Ascending aorta (tissue), 2 donors: ENCODE measurements around the gene NHEJ1. TPM values are rescaled to one million over a fixed set of nuclear protein-coding genes. Genes with fewer than 3 reads are reported as not detected.
"Not testable (repeated sequence)": the region's sequence is repeated elsewhere in the genome, so short reads cannot be mapped to it uniquely, and the experiment has no call there.

Source experiments
- DNase-seq, 2 donors: peaks; one replicate each; pipeline ENCODE4 v3.0.0-alpha.2; 2019; ENCODE audit warnings: low spot score in 2 of 2
- H3K27ac ChIP-seq, 2 donors: fragments of 200-600 bp; sonication (generic); one replicate each; pipeline ENCODE4 v1.5.1; 2016 to 2017; ENCODE audit warnings: mild to moderate bottlenecking in 1 of 2
- H3K27me3 ChIP-seq: fragments of 200-600 bp; sonication (generic); one replicate; pipeline ENCODE4 v1.5.1; 2017
- H3K36me3 ChIP-seq, 2 donors: fragments of 200-600 bp; sonication (generic); one replicate each; pipeline ENCODE4 v1.5.1; 2016
- H3K4me1 ChIP-seq, 2 donors: fragments of 200-600 bp; sonication (generic); one replicate each; pipeline ENCODE4 v1.5.1; 2016 to 2017; ENCODE audit warnings: mild to moderate bottlenecking in 1 of 2
- H3K4me3 ChIP-seq, 2 donors: fragments of 200-600 bp; sonication (generic); one replicate each; pipeline ENCODE4 v1.5.1; 2016 to 2017; ENCODE audit warnings: mild to moderate bottlenecking in 1 of 2
- H3K9me3 ChIP-seq, 2 donors: fragments of 200-600 bp; sonication (generic); one replicate each; pipeline ENCODE4 v1.5.1; 2016
- CTCF ChIP-seq, 3 experiments: fragments of 200-600 bp in 2 of 3; fragments of 450-650 bp in 1 of 3; sonication (generic) in 2 of 3; IDR thresholded peaks; one replicate each; pipeline ENCODE4 v1.5.1; 2016 to 2019; ENCODE audit warnings: antibody characterized with exemption in 3 of 3, mild to moderate bottlenecking in 1 of 3, moderate library complexity in 1 of 3
- intact Hi-C: fragments of 100-400 bp; cut with DNase I; formaldehyde crosslinking; loops from one replicate; pipeline ENCODE4 v1.15.1; 2023
- total RNA-seq: library from RNA; depleted of rRNA; stranded (reverse); fragments of >200 nt; gene quantifications from one replicate; pipeline ENCODE4 v1.1.0, GENCODE V29; 2016

NHEJ1 gene
- total RNA-seq, 1 donor from 2014 or later = 21.6 TPM

GRCh38 chr2:219206328-219207133, 45.9 kb upstream of the NHEJ1 start, which contains the start of gene ZFAND2B:
TSS of gene ZFAND2B (plus strand) at chr2:219206782. CDS start at chr2:219206988, 206 bp downstream.
- TF ChIP-seq CTCF (IDR thresholded peaks at IDR 0.05) = peak; percentile 9 to 34 (median 17)
- Histone ChIP-seq H3K27me3 (no peaks in the 10 kb centered on the region), H3K4me3 (peak within 1 kb of the TSS; percentile 86 to 90), H3K36me3 (peaks cover 22 to 23% of the 10 kb centered on the region in 2 donors), H3K27ac (peak within 1 kb of the TSS; percentile 91 to 99), H3K9me3 (no peaks in the 10 kb centered on the region), H3K4me1 (peaks cover 0 to 6% of the 10 kb centered on the region in 2 donors)
- intact Hi-C loops = loop anchor here (1.0 to 2.0 kb wide), 7 partner anchors 12 to 182 kb away; partner anchors contain the start of genes ABCB6, ANKZF1, ATG9A and DNAJB2
- peak; percentile 83 to 97 for DNase-seq

GRCh38 chr2:219205981-219206327, 45.3 kb upstream of the NHEJ1 start:
- no peak for TF ChIP-seq CTCF (IDR thresholded peaks at IDR 0.05)
- peak overlapping the region; percentile 86 to 90 for H3K4me3 ChIP-seq
- H3K4me1 ChIP-seq = peaks cover 0 to 6% of the 10 kb centered on the region in 2 donors
- H3K27ac ChIP-seq = peak overlapping the region; percentile 91 to 99
- intact Hi-C loops = loop anchor here (1.0 to 2.0 kb wide), 6 partner anchors 23 to 183 kb away; partner anchors contain the start of genes ANKZF1, ATG9A, DNAJB2 and NHEJ1
- H3K27me3 ChIP-seq = no peaks in the 10 kb centered on the region
- peaks cover 22 to 23% of the 10 kb centered on the region in 2 donors for H3K36me3 ChIP-seq
- no peaks in the 10 kb centered on the region for H3K9me3 ChIP-seq
- DNase-seq = no peak

GRCh38 chr2:219205165-219205538, 44.5 kb upstream of the NHEJ1 start:
- H3K4me1 ChIP-seq = peaks cover 0 to 6% of the 10 kb centered on the region in 2 donors
- no peak for TF ChIP-seq CTCF (IDR thresholded peaks at IDR 0.05)
- H3K9me3 ChIP-seq = no peaks in the 10 kb centered on the region
- H3K27ac ChIP-seq = no peak overlapping the region
- peaks cover 15 to 18% of the 10 kb centered on the region in 2 donors for H3K36me3 ChIP-seq
- peak in 1 of 2 donors; percentile 31 for DNase-seq
- intact Hi-C loops = no loop called here
- no peaks in the 10 kb centered on the region for H3K27me3 ChIP-seq
- H3K4me3 ChIP-seq = no peak overlapping the region

GRCh38 chr2:219204425-219205164, 44.0 kb upstream of the NHEJ1 start:
- peaks cover 0 to 6% of the 10 kb centered on the region in 2 donors for H3K4me1 ChIP-seq
- peak in 1 of 2 donors; percentile 55 for DNase-seq
- peaks cover 13 to 15% of the 10 kb centered on the region in 2 donors for H3K36me3 ChIP-seq
- intact Hi-C loops = no loop called here
- no peaks in the 10 kb centered on the region for H3K9me3 ChIP-seq
- no peak for TF ChIP-seq CTCF (IDR thresholded peaks at IDR 0.05)
- no peaks in the 10 kb centered on the region for H3K27me3 ChIP-seq
- no peak overlapping the region for H3K4me3 ChIP-seq
- no peak overlapping the region for H3K27ac ChIP-seq

- H3K9me3 ChIP-seq, H3K36me3 ChIP-seq, H3K27me3 ChIP-seq, intact Hi-C loops, H3K4me1 ChIP-seq, H3K4me3 ChIP-seq, H3K27ac ChIP-seq: not testable (repeated sequence)
- peak in 1 of 2 donors; percentile 11 for DNase-seq
These were observed 40.7 kb upstream of the NHEJ1 start for GRCh38 chr2:219201331-219201730.

- peak in 1 of 2 donors; percentile 40 for DNase-seq
- H3K36me3 ChIP-seq, H3K27ac ChIP-seq, H3K4me1 ChIP-seq, H3K27me3 ChIP-seq, H3K9me3 ChIP-seq, intact Hi-C loops, H3K4me3 ChIP-seq: not testable (repeated sequence)
These were observed 40.1 kb upstream of the NHEJ1 start for GRCh38 chr2:219200502-219201326.
